HL-60 (cell line): ENCODE results near the gene MED26.

ENCODE experiments used
- DNase-seq, 2 experiments: peaks; one replicate each; pipeline ENCODE4 v3.0.0-alpha.2; 2010 to 2020; ENCODE audit warnings: low read depth in 1 of 2, low spot score in 1 of 2
- H3K27ac ChIP-seq: fragments of 250-450 bp; sonication (Bioruptor Pico); replicated peaks from 2 replicates; pipeline ENCODE4 v1.5.1; 2020; ENCODE audit warnings: mild to moderate bottlenecking, moderate library complexity
- H3K27me3 ChIP-seq: fragments of 250-450 bp; sonication (Bioruptor Pico); 2 replicates; pipeline ENCODE4 v1.5.1; 2021; ENCODE audit warnings: mild to moderate bottlenecking, moderate library complexity; ENCODE audit not compliant: insufficient read depth, poor library complexity, severe bottlenecking
- H3K4me3 ChIP-seq: replicated peaks from 2 replicates; pipeline ENCODE4 v1.5.1; 2011; ENCODE audit warnings: mild to moderate bottlenecking, control low read depth, low read length; ENCODE audit not compliant: insufficient read depth
- CTCF ChIP-seq: IDR thresholded peaks from one replicate; pipeline ENCODE4 v1.5.1; 2011; ENCODE audit warnings: low read length, control low read depth, inconsistent platforms; ENCODE audit not compliant: insufficient read depth
- GABPA ChIP-seq: IDR thresholded peaks from 2 replicates; pipeline ENCODE4 v1.6.1; 2012; ENCODE audit warnings: low read depth
- POLR2AphosphoS5 ChIP-seq: IDR thresholded peaks from 2 replicates; pipeline ENCODE4 v1.6.1; 2012; ENCODE audit warnings: low read depth
- REST ChIP-seq: IDR thresholded peaks from 2 replicates; pipeline ENCODE4 v1.6.1; 2012; ENCODE audit warnings: low read depth; ENCODE audit not compliant: insufficient replicate concordance
- SPI1 ChIP-seq: IDR thresholded peaks from 2 replicates; pipeline ENCODE4 v1.6.1; 2012; ENCODE audit warnings: low read depth, mild to moderate bottlenecking, borderline replicate concordance

MED26 gene

GRCh38 chr19:16623576-16623975 is 4.4 kb downstream of the MED26 start:
- no peak for DNase-seq
- H3K27ac ChIP-seq: no peak overlapping the region
- no peak overlapping the region for H3K4me3 ChIP-seq
- no peaks in the 10 kb centered on the region for H3K27me3 ChIP-seq
- TF ChIP-seq GABPA (no peak), POLR2AphosphoS5 (no peak), REST (no peak), CTCF (no peak), SPI1 (no peak)

GRCh38 chr19:16623066-16623465 is 4.9 kb downstream of the MED26 start:
- no peaks in the 10 kb centered on the region for H3K27me3 ChIP-seq
- H3K4me3 ChIP-seq: no peak overlapping the region
- H3K27ac ChIP-seq: no peak overlapping the region
- no peak for DNase-seq
- TF ChIP-seq CTCF: no peak

- Histone ChIP-seq H3K27ac (no peak overlapping the region), H3K4me3 (no peak overlapping the region), H3K27me3 (no peaks in the 10 kb centered on the region)
- no peak for DNase-seq
- no peak for TF ChIP-seq SPI1
- TF ChIP-seq POLR2AphosphoS5: no peak
- TF ChIP-seq GABPA: no peak
- TF ChIP-seq REST: no peak
- TF ChIP-seq CTCF: no peak
These were observed 6.7 kb downstream of the MED26 start for GRCh38 chr19:16621165-16621800.

- DNase-seq: no peak
These were observed 7.4 kb downstream of the MED26 start for GRCh38 chr19:16620584-16620983.

More at GRCh38 chr19:16620584-16620983, 7.4 kb downstream of the MED26 start:
- no peaks in the 10 kb centered on the region for H3K27me3 ChIP-seq
- H3K4me3 ChIP-seq: no peak overlapping the region
- H3K27ac ChIP-seq: no peak overlapping the region
- TF ChIP-seq CTCF: no peak
